ENCODE measurements around the gene SAMMSON. TPM values are rescaled to one million over a fixed set of nuclear protein-coding genes. Genes with fewer than 3 reads are reported as not detected.

The SAMMSON gene
- total and polyA plus RNA-seq, 11 donors, result not detected

DNA sequence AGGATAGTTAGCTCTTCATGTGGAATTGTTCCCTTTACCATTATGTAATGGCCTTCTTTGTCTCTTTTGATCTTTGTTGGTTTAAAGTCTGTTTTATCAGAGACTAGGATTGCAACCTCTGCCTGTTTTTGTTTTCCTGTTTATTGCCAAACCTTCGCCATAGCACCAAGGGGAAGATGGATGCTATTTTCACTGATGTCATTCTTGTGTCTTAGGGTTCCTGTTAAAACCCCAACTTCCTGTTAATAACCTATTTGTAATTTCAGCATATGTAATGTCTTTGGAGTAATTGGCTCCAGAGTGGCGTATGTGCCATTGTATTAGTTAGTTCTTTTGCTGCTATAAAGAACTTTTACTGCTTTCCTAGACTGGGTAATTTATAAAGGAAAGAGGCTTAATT lies 10.8 kb downstream of the SAMMSON start:
- no peak for ATAC-seq
- Histone ChIP-seq H3K36me3 (no peaks in the 10 kb centered on the region), H3K27ac (no peak overlapping the region), H3K4me1 (no peaks in the 10 kb centered on the region), H3K9me3 (peaks cover 0 to 6% (median 0%) of the 10 kb centered on the region in 12 donors), H3K27me3 (no peaks in the 10 kb centered on the region), H3K4me3 (no peak overlapping the region)
- intact Hi-C loops (cut with DNase I), result no loop called here
- WGBS, 4 donors, result 80 to 92% (median 86%) methylated on average over 2 of the region's 2 CpGs
- DNase-seq, result no peak
- TF ChIP-seq, protein P1, sequence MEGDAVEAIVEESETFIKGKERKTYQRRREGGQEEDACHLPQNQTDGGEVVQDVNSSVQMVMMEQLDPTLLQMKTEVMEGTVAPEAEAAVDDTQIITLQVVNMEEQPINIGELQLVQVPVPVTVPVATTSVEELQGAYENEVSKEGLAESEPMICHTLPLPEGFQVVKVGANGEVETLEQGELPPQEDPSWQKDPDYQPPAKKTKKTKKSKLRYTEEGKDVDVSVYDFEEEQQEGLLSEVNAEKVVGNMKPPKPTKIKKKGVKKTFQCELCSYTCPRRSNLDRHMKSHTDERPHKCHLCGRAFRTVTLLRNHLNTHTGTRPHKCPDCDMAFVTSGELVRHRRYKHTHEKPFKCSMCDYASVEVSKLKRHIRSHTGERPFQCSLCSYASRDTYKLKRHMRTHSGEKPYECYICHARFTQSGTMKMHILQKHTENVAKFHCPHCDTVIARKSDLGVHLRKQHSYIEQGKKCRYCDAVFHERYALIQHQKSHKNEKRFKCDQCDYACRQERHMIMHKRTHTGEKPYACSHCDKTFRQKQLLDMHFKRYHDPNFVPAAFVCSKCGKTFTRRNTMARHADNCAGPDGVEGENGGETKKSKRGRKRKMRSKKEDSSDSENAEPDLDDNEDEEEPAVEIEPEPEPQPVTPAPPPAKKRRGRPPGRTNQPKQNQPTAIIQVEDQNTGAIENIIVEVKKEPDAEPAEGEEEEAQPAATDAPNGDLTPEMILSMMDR (IDR thresholded peaks at IDR 0.05), result no peak
- no peak for TF ChIP-seq POLR2A (IDR thresholded peaks at IDR 0.05)

DNA sequence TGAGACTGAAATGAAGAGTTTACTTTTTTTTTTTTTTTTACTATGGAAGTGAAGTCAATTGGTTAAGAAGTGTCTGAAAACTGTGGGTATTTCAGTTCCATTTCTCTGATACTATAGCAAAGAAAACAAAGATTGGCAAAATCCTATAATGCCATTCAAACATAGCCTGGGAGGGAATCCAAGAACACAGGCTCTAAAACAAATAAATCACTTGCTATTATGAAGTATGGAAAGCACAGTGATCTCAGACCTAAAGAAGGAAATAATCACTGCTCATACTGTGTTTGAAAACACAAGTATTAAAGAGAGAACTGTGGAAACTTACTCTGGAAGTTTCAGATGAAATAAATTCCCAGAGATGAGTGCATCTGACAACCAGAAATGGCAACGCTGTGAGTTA lies 12.0 kb downstream of the SAMMSON start:
- ATAC-seq, result no peak
- no peak overlapping the region for H3K27ac ChIP-seq

DNA sequence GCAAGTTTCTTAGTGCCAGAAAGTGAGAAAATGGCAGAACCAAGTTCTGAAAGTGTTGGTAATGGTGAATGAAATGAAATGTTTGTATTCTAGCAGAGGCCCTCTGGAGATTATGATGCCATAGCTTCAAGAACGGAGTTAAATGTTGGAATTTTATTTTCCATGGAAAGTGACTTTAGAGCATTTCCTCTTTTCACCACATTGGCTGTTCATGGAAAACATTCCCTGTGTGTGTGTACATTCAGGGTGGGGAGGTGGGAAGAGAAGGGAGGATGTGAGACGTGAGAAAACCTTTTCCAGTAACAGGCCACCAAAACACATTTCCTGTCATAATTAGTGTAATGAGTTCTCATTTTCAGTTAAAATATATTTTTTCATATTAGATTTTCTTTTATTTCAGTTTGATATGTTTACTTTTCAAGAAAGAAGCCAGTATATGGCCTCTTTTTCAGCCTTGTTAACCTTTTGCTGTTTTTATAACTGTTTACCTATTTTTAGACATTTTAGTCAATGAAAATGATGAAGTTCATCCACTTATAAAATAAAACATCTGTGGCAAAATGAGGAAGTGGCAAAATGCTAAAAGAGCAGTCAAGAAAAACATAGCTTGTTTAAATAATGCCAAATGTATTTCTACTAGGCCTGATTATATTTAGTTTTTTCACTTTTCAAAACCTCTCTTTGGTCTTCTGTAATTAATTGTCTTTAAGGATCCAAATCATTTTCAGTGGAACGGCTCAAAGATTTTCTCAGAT lies 21.6 kb downstream of the SAMMSON start:
- TF ChIP-seq POLR2A (IDR thresholded peaks at IDR 0.05), result no peak
- TF ChIP-seq, protein P1 (IDR thresholded peaks at IDR 0.05), result no peak
- no peaks in the 10 kb centered on the region for H3K27me3 ChIP-seq
- H3K27ac ChIP-seq, result no peak overlapping the region
- H3K36me3 ChIP-seq, result no peaks in the 10 kb centered on the region
- ATAC-seq (no peak), DNase-seq (no peak)
- WGBS, 4 donors, result 48 to 62% (median 51%) methylated on average over 3 of the region's 3 CpGs
- intact Hi-C loops (cut with DNase I), result no loop called here
- no peak overlapping the region for H3K4me3 ChIP-seq
- H3K4me1 ChIP-seq, result peaks cover 0 to 7% (median 0%) of the 10 kb centered on the region in 12 donors
- H3K9me3 ChIP-seq, result no peaks in the 10 kb centered on the region

More for the DNA sequence above, 12.0 kb downstream of the SAMMSON start:
- intact Hi-C loops (cut with DNase I), result no loop called here
- TF ChIP-seq POLR2A (IDR thresholded peaks at IDR 0.05), result no peak
- TF ChIP-seq, protein P1 (IDR thresholded peaks at IDR 0.05), result no peak
- WGBS, 4 donors, result 64 to 86% (median 71%) methylated on average over 1 of the region's 1 CpG
- DNase-seq, result no peak
- peaks cover 0 to 6% (median 0%) of the 10 kb centered on the region in 12 donors for H3K9me3 ChIP-seq
- H3K27me3 ChIP-seq, result no peaks in the 10 kb centered on the region
- H3K4me3 ChIP-seq, result no peak overlapping the region
- no peaks in the 10 kb centered on the region for H3K4me1 ChIP-seq
- H3K36me3 ChIP-seq, result no peaks in the 10 kb centered on the region

DNA sequence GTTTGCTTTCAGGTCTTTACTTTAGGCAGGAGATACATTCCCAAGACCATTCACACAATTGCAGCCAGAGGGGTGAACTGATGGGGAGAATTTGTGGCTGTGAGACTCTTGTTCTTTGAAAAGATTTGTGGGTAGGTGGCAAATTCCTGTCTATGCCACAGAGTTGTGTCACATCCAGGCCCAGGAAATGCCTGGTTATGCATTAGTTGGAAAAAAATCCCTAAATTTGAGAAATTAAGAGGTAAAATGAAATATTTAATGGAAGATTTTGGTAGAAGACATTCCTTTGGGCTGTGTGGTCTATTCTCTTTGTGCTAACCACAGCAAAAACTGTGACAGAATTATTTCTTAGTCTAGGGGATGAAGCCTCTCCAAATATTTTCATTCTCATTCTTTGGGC lies 28.8 kb downstream of the SAMMSON start:
- no peaks in the 10 kb centered on the region for H3K27me3 ChIP-seq
- H3K36me3 ChIP-seq, result no peaks in the 10 kb centered on the region
- H3K27ac ChIP-seq, result no peak overlapping the region
- H3K4me3 ChIP-seq, result no peak overlapping the region
- ATAC-seq, result no peak
- no peaks in the 10 kb centered on the region for H3K4me1 ChIP-seq
- intact Hi-C loops (cut with DNase I), result no loop called here
- no peak for DNase-seq
- TF ChIP-seq POLR2A (IDR thresholded peaks at IDR 0.05), result no peak
- TF ChIP-seq, protein P1 (IDR thresholded peaks at IDR 0.05), result no peak
- H3K9me3 ChIP-seq, result no peaks in the 10 kb centered on the region
